Prostate gland (tissue), 2 donors: ENCODE measurements around the gene KIAA1755. TPM values are rescaled to one million over a fixed set of nuclear protein-coding genes. Genes with fewer than 3 reads are reported as not detected.
A peak's percentile ranks its signal among the peaks of the same experiment; 100 is the strongest.
"Not testable (repeated sequence)": the region's sequence is repeated elsewhere in the genome, so short reads cannot be mapped to it uniquely, and the experiment has no call there.

ENCODE experiments used
- DNase-seq: peaks from one replicate; pipeline ENCODE4 v3.0.0-alpha.2; 2019; ENCODE audit warnings: low spot score
- H3K27ac ChIP-seq, 2 donors: fragments of 200-600 bp; sonication (generic); 2 replicates each; pipeline ENCODE4 v1.5.1; 2017 to 2019
- H3K27me3 ChIP-seq: fragments of 200-600 bp; sonication (generic); replicated peaks from 2 replicates; pipeline ENCODE4 v1.5.1; 2019; ENCODE audit not compliant: insufficient read depth
- H3K36me3 ChIP-seq, 2 donors: fragments of 200-600 bp; sonication (generic); 1 replicate in 1 of 2; 2 replicates in 1 of 2; pipeline versions ENCODE4 v1.5.1 to v1.8.1; 2017 to 2019
- H3K4me1 ChIP-seq: fragments of 200-600 bp; sonication (generic); replicated peaks from 2 replicates; pipeline ENCODE4 v1.5.1; 2019
- H3K4me3 ChIP-seq, 2 donors: fragments of 200-600 bp; sonication (generic); 2 replicates each; pipeline ENCODE4 v1.5.1; 2017 to 2019
- H3K9me3 ChIP-seq: fragments of 200-600 bp; sonication (generic); 2 replicates; pipeline ENCODE4 v1.5.1; 2017
- POLR2A ChIP-seq: fragments of 450-650 bp; IDR thresholded peaks from one replicate; pipeline ENCODE4 v1.6.1; 2016; ENCODE audit warnings: antibody characterized with exemption, mild to moderate bottlenecking
- POLR2AphosphoS5 ChIP-seq: sonication (generic); formaldehyde crosslinking; IDR thresholded peaks from one replicate; pipeline ENCODE4 v1.6.1; 2017; ENCODE audit warnings: antibody characterized with exemption
- WGBS: methylation state at CpG from one replicate; pipeline ENCODE4 v1.1.5; 2018; 5-methylcytosine and 5-hydroxymethylcytosine counted together
- intact Hi-C: fragments of 100-400 bp; cut with DNase I; formaldehyde crosslinking; loops from one replicate; pipeline ENCODE4 v1.14.2; 2022
- total RNA-seq, 2 donors: library from RNA; depleted of rRNA; stranded (reverse); fragments of >200 nt; gene quantifications; one replicate each; pipeline ENCODE4 v1.1.0, GENCODE V29; 2016
- TF ChIP-seq, protein P1 (sequence below), 4 experiments: fragments of 200-600 bp in 2 of 4; fragments of 450-650 bp in 2 of 4; sonication (generic) in 2 of 4; IDR thresholded peaks; 1 replicate in 3 of 4; 2 replicates in 1 of 4; pipeline ENCODE4 v1.5.1; 2016 to 2019; ENCODE audit warnings: antibody characterized with exemption in 4 of 4, mild to moderate bottlenecking in 2 of 4, moderate library complexity in 2 of 4

KIAA1755 gene
- total RNA-seq, 2 donors from 2014 or later: 5.0 to 10.8 TPM

DNA sequence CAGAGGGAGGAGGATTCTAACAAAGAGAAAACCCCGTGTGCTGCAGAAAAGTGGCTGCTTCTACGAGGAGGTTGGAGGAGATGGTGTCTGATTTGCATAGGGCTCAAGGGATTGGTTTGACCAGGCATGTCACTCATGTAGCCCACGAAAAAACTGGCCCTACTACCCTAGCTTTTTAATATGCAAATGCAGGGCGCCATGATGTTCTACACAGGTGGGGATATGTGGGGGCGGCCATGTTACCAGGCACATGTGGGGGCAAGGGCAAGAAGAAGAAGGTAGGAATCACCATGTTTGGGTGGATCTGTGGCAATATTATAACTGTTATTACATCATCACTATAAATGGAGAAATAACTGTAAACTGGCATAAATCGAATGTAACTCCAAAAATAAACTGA lies 9.9 kb downstream of the KIAA1755 start:
- Histone ChIP-seq H3K27me3 (no peaks in the 10 kb centered on the region), H3K4me3 (no peak overlapping the region), H3K36me3 (no peaks in the 10 kb centered on the region), H3K9me3 (no peaks in the 10 kb centered on the region), H3K4me1 (no peaks in the 10 kb centered on the region), H3K27ac (no peak overlapping the region)
- 68% methylated on average over 6 of the region's 6 CpGs for WGBS
- TF ChIP-seq POLR2A (no peak), POLR2AphosphoS5 (no peak)
- TF ChIP-seq, protein P1, sequence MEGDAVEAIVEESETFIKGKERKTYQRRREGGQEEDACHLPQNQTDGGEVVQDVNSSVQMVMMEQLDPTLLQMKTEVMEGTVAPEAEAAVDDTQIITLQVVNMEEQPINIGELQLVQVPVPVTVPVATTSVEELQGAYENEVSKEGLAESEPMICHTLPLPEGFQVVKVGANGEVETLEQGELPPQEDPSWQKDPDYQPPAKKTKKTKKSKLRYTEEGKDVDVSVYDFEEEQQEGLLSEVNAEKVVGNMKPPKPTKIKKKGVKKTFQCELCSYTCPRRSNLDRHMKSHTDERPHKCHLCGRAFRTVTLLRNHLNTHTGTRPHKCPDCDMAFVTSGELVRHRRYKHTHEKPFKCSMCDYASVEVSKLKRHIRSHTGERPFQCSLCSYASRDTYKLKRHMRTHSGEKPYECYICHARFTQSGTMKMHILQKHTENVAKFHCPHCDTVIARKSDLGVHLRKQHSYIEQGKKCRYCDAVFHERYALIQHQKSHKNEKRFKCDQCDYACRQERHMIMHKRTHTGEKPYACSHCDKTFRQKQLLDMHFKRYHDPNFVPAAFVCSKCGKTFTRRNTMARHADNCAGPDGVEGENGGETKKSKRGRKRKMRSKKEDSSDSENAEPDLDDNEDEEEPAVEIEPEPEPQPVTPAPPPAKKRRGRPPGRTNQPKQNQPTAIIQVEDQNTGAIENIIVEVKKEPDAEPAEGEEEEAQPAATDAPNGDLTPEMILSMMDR (IDR thresholded peaks at IDR 0.05): no peak
- DNase-seq: no peak
- intact Hi-C loops: no loop called here

DNA sequence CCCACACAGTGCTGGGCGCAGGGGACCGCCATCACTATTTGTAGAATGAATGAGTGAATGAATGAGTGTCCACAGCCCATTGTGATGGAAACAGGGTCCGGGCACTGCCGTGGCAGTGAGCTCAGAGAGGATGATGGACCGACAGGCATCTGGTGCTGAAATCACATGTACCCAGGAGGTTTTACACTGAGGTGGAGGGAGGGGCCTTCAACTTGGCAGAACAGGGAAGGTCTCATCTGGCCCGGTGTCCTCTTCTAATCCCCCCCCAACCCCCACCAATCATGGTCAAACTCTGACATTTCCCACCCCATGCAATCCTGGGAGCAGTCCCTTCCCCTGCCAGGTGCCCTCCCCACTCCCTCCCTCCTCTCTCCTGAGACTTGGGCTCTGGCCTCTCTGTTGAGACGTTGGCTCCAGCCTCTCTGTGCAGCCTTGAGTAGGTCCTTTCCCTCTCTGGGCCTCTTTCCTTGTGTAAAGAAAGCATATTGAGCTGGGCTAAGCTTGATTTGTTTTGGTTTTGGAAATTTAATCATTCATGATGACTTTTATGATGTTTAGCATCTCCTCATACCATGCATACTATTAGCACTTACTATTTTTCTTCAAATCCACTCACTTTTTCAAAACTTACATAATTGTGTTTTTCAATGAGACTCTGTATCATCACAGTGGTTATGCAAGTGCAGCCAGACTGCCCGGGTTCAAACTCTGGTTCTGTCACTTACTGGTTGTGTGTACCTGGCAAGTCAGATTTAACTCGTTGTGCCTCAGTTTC lies 10.8 kb downstream of the KIAA1755 start:
- Histone ChIP-seq H3K27me3 (no peaks in the 10 kb centered on the region), H3K4me1 (no peaks in the 10 kb centered on the region), H3K9me3 (no peaks in the 10 kb centered on the region), H3K4me3 (no peak overlapping the region), H3K36me3 (no peaks in the 10 kb centered on the region), H3K27ac (no peak overlapping the region)
- intact Hi-C loops: no loop called here
- TF ChIP-seq POLR2AphosphoS5: no peak
- WGBS: 70% methylated on average over 9 of the region's 9 CpGs
- no peak for DNase-seq

DNA sequence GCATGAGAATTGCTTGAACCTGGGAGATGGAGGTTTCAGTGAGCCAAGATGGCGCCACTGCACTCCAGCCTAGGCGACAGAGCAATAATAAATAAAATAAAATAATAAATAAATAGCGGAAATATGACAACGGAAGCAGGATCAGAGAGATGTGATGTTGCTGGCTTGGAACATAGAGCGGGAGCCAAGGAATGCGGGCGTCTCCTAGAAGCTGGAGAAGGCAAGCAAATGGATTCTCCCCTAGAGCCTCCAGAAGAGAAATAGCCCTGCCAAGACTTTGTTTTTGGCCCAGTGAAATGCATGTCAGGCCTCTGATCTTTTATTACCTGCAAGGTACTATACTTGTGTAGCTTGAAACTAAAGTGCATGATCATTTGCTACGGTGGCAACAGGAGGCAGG lies 12.4 kb downstream of the KIAA1755 start:
- 63% methylated on average over 8 of the region's 8 CpGs for WGBS
- TF ChIP-seq POLR2AphosphoS5: no peak
- TF ChIP-seq POLR2A: no peak
- TF ChIP-seq, protein P1 (IDR thresholded peaks at IDR 0.05): no peak
- H3K9me3 ChIP-seq: no peaks in the 10 kb centered on the region
- no peaks in the 10 kb centered on the region for H3K36me3 ChIP-seq
- H3K4me3 ChIP-seq: no peak overlapping the region
- intact Hi-C loops: no loop called here
- DNase-seq: no peak
- no peaks in the 10 kb centered on the region for H3K27me3 ChIP-seq
- H3K4me1 ChIP-seq: no peaks in the 10 kb centered on the region
- H3K27ac ChIP-seq: peak overlapping the region in 1 of 2 donors; percentile 64

DNA sequence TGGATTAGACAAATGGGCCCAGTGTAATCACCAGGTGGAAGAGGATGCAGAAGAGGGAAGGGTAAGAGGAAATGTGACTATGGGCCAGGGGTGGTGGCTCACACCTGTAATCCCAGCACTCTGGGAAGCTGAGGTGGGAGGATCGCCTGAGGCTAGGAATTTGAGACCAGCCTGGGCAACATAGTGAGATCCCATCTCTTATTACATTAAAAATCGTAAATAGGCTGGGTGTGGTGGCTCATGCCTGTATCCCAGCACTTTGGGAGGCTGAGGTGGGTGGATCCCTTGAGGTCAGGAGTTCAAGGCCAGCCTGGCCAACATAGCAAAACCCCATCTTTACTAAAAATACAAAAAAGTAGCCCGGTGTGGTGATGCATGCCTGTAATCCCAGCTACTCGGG lies 12.8 kb downstream of the KIAA1755 start:
- H3K4me1 ChIP-seq, H3K36me3 ChIP-seq, H3K27me3 ChIP-seq, intact Hi-C loops, H3K9me3 ChIP-seq, DNase-seq, H3K4me3 ChIP-seq: not testable (repeated sequence)
- peak overlapping the region; percentile 64 to 77 for H3K27ac ChIP-seq
- 94% methylated on average over 4 of the region's 4 CpGs for WGBS

DNA sequence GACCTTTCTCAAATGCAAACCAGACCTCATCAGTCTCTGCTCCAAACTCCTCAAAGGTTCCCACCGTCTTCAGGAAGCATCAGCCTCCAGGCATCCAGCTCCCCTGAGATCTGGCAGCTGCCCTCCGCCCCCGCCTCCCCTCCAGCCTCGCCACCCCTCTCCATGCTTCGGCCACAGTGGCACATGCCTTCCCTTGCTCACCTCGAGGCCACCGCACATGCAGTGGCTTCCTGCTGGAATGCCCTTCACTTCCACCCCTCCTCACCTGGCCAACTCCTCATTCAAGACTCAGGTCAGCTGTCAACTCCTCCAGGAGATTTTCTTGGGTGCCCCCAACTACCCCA lies 13.4 kb downstream of the KIAA1755 start:
- intact Hi-C loops: no loop called here
- Histone ChIP-seq H3K36me3 (no peaks in the 10 kb centered on the region), H3K4me1 (no peaks in the 10 kb centered on the region), H3K27ac (peak overlapping the region; percentile 64 to 77), H3K4me3 (no peak overlapping the region), H3K27me3 (no peaks in the 10 kb centered on the region), H3K9me3 (no peaks in the 10 kb centered on the region)
- no peak for DNase-seq
- TF ChIP-seq, protein P1 (IDR thresholded peaks at IDR 0.05): no peak
- WGBS: 62% methylated on average over 7 of the region's 7 CpGs

DNA sequence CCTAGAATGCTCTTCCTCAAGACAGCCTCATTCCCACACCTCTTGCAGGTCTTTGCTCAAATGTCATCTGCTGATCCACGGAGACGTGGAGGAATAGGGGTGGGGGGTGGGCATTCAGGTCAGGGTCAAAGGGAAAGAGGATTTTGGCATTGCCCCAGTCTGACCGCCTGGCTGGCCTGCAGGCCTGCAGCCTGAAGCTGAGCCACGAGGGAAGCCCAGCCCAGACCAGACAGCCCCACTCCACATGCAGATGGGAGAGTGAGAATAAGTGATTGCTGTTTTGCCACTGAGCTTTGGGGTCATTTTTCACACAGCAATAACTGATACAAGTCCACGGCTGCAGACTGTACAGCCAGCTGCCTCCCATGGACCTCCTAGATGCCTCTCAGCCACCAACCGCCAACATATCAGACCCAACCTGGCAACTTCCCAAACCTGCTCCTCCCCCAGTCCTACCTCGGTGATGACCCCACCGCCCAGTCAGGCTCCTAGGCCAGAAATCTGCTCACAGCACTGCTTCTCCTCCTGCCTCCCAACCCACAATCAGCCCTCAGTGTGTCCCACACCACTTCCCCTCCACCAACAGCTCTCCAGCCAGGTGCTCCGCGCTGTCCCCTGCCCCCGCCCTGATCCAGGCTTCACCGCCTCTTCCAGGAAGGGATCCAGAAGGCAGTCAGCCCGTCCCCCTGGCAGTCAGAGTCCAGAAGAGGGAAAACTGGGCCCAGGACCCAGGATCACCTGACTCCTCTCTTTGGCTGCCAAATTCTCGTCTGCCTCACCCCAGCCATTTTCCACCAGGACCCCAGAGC lies 14.0 kb downstream of the KIAA1755 start:
- WGBS: 52% methylated on average over 14 of the region's 14 CpGs

More for the DNA sequence above, 14.0 kb downstream of the KIAA1755 start:
- no peak for DNase-seq
- Histone ChIP-seq H3K4me1 (no peaks in the 10 kb centered on the region), H3K27me3 (no peaks in the 10 kb centered on the region), H3K36me3 (no peaks in the 10 kb centered on the region), H3K27ac (peak overlapping the region; percentile 64 to 77), H3K9me3 (no peaks in the 10 kb centered on the region), H3K4me3 (no peak overlapping the region)
- TF ChIP-seq POLR2A: no peak
- peak; percentile 7 for TF ChIP-seq POLR2AphosphoS5
- intact Hi-C loops: no loop called here
